Heart right ventricle (tissue), 16 donors: ENCODE measurements around the gene RPLP2. TPM values are rescaled to one million over a fixed set of nuclear protein-coding genes. Genes with fewer than 3 reads are reported as not detected.

Experiments used
- ATAC-seq, 8 donors: fragments of 200-7000 bp; cut with Tn5 transposase; one replicate each; pipeline ENCODE4 v1.9.1; 2020; ENCODE audit warnings: mild to moderate bottlenecking in 8 of 8, moderate library complexity in 8 of 8, moderate number of reproducible peaks in 1 of 8
- DNase-seq, 2 donors: peaks; one replicate each; pipeline ENCODE4 v3.0.0-alpha.2; 2020
- H3K27ac ChIP-seq, 10 donors: fragments of 200-600 bp; sonication (generic) in 2 of 10; one replicate each; pipeline versions ENCODE4 v1.5.0 to v1.8.0; 2020 to 2022; ENCODE audit warnings: mild to moderate bottlenecking in 3 of 10
- H3K27me3 ChIP-seq, 7 donors: fragments of 200-600 bp; one replicate each; pipeline ENCODE4 v1.8.0; 2021 to 2022; ENCODE audit warnings: mild to moderate bottlenecking in 2 of 7
- H3K36me3 ChIP-seq, 9 donors: fragments of 200-600 bp; sonication (generic) in 1 of 9; one replicate each; pipeline versions ENCODE4 v1.5.0 to v1.8.0; 2020 to 2022; ENCODE audit warnings: mild to moderate bottlenecking in 2 of 9
- H3K4me1 ChIP-seq, 9 donors: fragments of 200-600 bp; sonication (generic) in 1 of 9; one replicate each; pipeline versions ENCODE4 v1.5.0 to v1.8.0; 2020 to 2022; ENCODE audit warnings: mild to moderate bottlenecking in 4 of 9
- H3K4me3 ChIP-seq, 10 donors: fragments of 200-600 bp; sonication (generic) in 2 of 10; one replicate each; pipeline versions ENCODE4 v1.5.0 to v1.8.0; 2020 to 2022; ENCODE audit warnings: mild to moderate bottlenecking in 7 of 10, moderate library complexity in 2 of 10
- H3K9me3 ChIP-seq, 11 donors: fragments of 200-600 bp in 10 of 11; sonication (generic) in 2 of 11; one replicate each; pipeline versions ENCODE4 v1.5.0 to v1.8.0; 2013 to 2022; ENCODE audit warnings: mild to moderate bottlenecking in 2 of 11, control low read depth in 1 of 11, moderate library complexity in 1 of 11
- WGBS, 2 donors: extraction: QIAGEN DNeasy Blood & Tissue Kit; methylation state at CpG; one replicate each; pipeline ENCODE4 v1.1.7; 2013; ENCODE audit warnings: inconsistent platforms in 1 of 2; 5-methylcytosine and 5-hydroxymethylcytosine counted together
- intact Hi-C, 10 donors: fragments of 100-400 bp; cut with DNase I; formaldehyde crosslinking; loops; one replicate each; pipeline versions ENCODE4 v1.11.1 to v1.14.2; 2022
- polyA plus RNA-seq, 2 donors: library from polyadenylated mRNA; stranded (reverse); fragments of 200-250 nt; gene quantifications; one replicate each; pipeline ENCODE4 v1.2.3, GENCODE V29; 2013
- total RNA-seq, 10 donors: library from RNA; stranded (reverse); fragmentation: NEBNext Ultra II Directional in 3 of 10; extraction: Animal tissue kit (Norgen Biotek cat#: 25700) in 3 of 10; gene quantifications; one replicate each; pipeline versions ENCODE4 v1.2.1 to v1.2.4, GENCODE V29; 2021 to 2023
- TF ChIP-seq, protein P1 (sequence below), 9 donors: fragments of 200-600 bp; sonication (generic) in 2 of 9; IDR thresholded peaks; one replicate each; pipeline versions ENCODE4 v1.5.0 to v1.8.0; 2021 to 2022; ENCODE audit warnings: antibody characterized with exemption in 9 of 9, mild to moderate bottlenecking in 5 of 9, moderate library complexity in 1 of 9
- donor health status: Arrhythmogenic right ventricular cardiomyopathy.
- donor health status: ischemic (EF 13 %, LVEDD 7.1; RV severe dilation, severe dysfunction).
- donor health status: healthy with polysubstance abuse.
- donor health status: DM: no; HTN: yes; CAD: no.
- donor health status: DM: no; HTN: no; CAD: no.
- donor health status: ischemic (EF 25% LVEDD 6.9; RV normal size, moderate dysfunction).
- donor health status: ischemic (EF 25% LVEDD 5.7; RV mildly dilated, moderate dysfunction).
- donor health status: healthy.
- donor health status: DM: yes; HTN: yes; CAD: no.
- donor health status: Ischemic cardiomyopathy.
- donor health status: ischemic (EF 35%, LVEDD 5.7; RV mildly dilated, moderate dysfunction).
- donor health status: nonischemic (EF 11% LVEDD 7.7; RV severe dilation, severe dysfunction).
- donor health status: DM: yes; HTN: yes; CAD: no.
- donor health status: PGD.
- donor health status: ischemic (EF 29% LVEDD 5.4; RV normal size, mild dysfunction).
- donor health status: nonischemic (EF 23%, LVEDD 6.1; RV moderate dilation, normal function).

RPLP2 gene
- total and polyA plus RNA-seq, 12 donors, result 765 to 1,699 (median 918) TPM

DNA sequence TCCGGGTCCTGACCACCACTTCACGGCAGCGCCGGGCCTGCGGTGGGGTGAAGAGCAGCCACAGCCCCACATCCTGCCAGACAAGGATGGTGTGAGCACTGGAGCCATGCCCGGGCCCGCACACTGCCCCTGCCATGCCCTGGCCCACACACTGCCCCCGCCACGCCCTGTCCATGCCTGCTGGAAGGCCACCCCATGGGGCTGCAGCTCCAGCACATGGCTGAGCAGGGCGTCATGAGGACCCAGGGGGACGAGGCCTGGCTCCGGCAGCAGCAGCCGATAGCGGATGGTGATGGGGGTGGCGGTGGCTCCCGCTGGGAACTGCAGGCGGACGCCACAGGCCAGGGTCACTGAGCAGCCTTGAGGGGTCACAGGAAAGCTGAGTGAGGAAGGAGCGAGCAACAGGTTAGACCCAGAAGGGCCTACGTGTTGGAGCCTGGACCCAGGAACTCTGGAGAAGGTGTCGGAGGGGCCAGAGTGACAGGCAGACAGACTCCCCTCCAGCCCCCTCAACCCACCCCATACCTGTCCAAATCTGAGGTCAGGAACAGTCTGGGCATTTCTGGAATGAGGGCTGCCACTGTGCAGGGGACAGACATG lies 7.6 kb upstream of the RPLP2 start:
- TF ChIP-seq, protein P1, sequence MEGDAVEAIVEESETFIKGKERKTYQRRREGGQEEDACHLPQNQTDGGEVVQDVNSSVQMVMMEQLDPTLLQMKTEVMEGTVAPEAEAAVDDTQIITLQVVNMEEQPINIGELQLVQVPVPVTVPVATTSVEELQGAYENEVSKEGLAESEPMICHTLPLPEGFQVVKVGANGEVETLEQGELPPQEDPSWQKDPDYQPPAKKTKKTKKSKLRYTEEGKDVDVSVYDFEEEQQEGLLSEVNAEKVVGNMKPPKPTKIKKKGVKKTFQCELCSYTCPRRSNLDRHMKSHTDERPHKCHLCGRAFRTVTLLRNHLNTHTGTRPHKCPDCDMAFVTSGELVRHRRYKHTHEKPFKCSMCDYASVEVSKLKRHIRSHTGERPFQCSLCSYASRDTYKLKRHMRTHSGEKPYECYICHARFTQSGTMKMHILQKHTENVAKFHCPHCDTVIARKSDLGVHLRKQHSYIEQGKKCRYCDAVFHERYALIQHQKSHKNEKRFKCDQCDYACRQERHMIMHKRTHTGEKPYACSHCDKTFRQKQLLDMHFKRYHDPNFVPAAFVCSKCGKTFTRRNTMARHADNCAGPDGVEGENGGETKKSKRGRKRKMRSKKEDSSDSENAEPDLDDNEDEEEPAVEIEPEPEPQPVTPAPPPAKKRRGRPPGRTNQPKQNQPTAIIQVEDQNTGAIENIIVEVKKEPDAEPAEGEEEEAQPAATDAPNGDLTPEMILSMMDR (IDR thresholded peaks at IDR 0.05), result no peak
- WGBS, 2 donors, result 97% methylated on average over 21 of the region's 21 CpGs
- peaks cover 0 to 42% (median 5%) of the 10 kb centered on the region in 9 donors for H3K36me3 ChIP-seq
- no peak overlapping the region for H3K27ac ChIP-seq
- no peaks in the 10 kb centered on the region for H3K27me3 ChIP-seq
- no peak overlapping the region for H3K4me3 ChIP-seq
- ATAC-seq, result no peak
- no peaks in the 10 kb centered on the region for H3K9me3 ChIP-seq
- no peak for DNase-seq
- peaks cover 9 to 40% (median 30%) of the 10 kb centered on the region in 9 donors for H3K4me1 ChIP-seq
- intact Hi-C loops, result no loop called here

DNA sequence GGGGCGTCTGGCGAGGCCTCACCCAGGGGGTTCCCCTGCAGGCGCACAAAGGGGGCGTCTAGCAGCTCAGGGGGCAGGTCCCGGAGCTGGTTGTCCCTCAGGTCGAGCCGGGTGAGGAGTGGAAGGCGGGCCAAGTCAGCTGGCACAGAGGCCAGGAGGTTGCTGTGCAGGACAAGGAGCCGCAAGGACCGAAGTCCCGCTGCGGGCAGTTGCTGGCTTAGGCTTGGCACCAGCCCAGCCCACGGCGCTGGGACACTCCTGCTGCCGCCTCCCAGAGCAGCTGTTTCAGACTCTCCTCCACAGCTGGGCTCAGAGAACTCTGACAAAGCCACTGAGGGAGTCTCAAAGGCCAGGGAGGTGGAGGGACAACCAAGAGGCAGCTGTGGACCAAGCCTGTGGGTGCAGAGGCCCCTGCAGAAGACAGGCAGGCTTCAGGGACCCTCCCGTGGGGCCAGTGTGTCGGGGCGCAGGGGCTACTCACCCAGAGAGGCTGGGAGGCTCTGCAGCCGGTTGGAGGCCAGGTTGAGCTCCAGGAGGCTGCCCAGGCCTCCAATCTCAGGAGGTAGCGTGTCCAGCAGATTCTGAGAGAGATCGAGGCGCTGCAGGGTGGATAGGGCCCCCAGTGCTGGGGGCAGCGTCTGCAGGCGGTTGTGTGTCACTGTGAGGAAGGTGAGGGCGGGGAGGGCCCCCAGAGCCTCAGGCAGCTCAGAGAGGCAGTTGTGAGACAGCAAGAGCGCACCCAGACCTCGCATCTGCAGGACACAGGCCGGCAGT lies 6.9 kb upstream of the RPLP2 start:
- intact Hi-C loops, result no loop called here
- no peak for ATAC-seq
- H3K27me3 ChIP-seq, result no peaks in the 10 kb centered on the region
- WGBS, 2 donors, result 93 to 94% methylated on average over 28 of the region's 28 CpGs
- peak in 1 of 2 donors; percentile 17 for DNase-seq
- TF ChIP-seq, protein P1 (IDR thresholded peaks at IDR 0.05), result no peak
- no peak overlapping the region for H3K27ac ChIP-seq
- H3K4me1 ChIP-seq, result peaks cover 10 to 38% (median 25%) of the 10 kb centered on the region in 9 donors
- no peaks in the 10 kb centered on the region for H3K9me3 ChIP-seq
- no peak overlapping the region for H3K4me3 ChIP-seq
- H3K36me3 ChIP-seq, result peaks cover 0 to 42% (median 5%) of the 10 kb centered on the region in 9 donors

DNA sequence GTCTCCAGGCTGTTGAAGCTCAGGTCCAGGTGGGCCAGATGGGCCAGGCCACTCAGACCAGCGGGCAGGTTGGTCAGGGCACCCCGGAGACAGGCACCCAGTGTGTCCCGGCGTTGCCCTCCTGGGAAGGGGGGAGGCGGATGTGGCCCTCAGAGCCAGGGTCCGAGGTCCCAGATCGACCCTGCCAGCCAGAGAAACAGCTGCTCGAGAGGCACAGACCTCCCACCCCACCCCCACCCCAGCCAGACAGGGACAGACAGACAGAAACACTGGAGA lies 6.4 kb upstream of the RPLP2 start:
- Histone ChIP-seq H3K4me1 (peaks cover 10 to 41% (median 26%) of the 10 kb centered on the region in 9 donors), H3K4me3 (no peak overlapping the region), H3K27me3 (no peaks in the 10 kb centered on the region), H3K27ac (no peak overlapping the region), H3K36me3 (peaks cover 0 to 42% (median 5%) of the 10 kb centered on the region in 9 donors), H3K9me3 (no peaks in the 10 kb centered on the region)
- no peak for DNase-seq
- intact Hi-C loops, result no loop called here
- no peak for ATAC-seq
- WGBS, 2 donors, result 89 to 92% methylated on average over 8 of the region's 8 CpGs
- TF ChIP-seq, protein P1 (IDR thresholded peaks at IDR 0.05), result no peak

DNA sequence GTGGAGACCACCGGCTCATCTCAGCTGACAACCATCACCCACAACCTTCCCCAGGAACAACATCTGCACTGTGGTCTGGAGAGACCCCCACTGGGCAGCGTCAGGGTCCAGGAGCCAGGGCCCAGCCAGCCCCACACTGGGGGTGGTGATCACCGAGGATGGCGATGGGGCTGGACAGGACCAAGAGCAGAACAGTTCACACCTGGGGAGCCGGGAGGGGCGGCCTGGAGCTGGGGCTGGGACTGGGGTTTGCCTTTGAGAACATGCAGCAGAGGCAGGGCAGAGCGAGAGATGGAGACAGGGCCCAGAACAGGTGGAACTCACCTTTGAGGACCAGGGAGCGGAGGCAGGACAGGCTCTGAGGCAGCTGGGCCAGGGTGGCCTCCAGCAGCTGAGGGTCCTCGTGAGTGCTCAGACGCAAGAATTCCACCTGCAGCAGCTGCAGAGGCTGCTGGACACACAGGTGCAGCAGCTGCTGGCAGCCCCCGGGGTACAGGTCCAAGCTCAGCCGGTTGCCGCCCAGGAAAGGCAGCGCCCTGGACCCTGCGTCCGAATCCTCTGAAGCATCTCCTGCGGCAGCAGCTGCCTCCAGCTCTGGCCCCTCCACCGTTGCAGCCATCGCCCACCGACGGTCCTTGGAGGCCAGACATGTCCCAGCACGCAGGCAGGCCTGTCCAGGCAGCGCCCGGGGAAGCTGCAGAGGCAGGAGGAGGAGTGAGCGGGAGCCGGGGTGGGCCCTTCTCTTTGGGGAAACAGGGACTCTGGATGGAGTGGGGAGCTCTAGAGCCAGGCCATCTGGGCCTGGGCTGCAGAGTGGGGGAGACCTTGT lies 5.8 kb upstream of the RPLP2 start:
- no peaks in the 10 kb centered on the region for H3K27me3 ChIP-seq
- peaks cover 0 to 41% (median 5%) of the 10 kb centered on the region in 9 donors for H3K36me3 ChIP-seq
- intact Hi-C loops, result no loop called here
- no peaks in the 10 kb centered on the region for H3K9me3 ChIP-seq
- DNase-seq, result peak in 1 of 2 donors; percentile 23
- H3K27ac ChIP-seq, result peak overlapping the region in 8 of 10 donors; percentile 85 to 98 (median 94)
- no peak for ATAC-seq
- H3K4me1 ChIP-seq, result peaks cover 10 to 43% (median 30%) of the 10 kb centered on the region in 9 donors
- 52 to 60% methylated on average over 26 of the region's 26 CpGs for WGBS, 2 donors
- peak overlapping the region in 9 of 10 donors; percentile 42 to 85 (median 69) for H3K4me3 ChIP-seq
- TF ChIP-seq, protein P1 (IDR thresholded peaks at IDR 0.05), result no peak
